Stimulated activated CD8-positive, alpha-beta memory T cell treated with anti-CD3 and anti-CD28 coated beads, Interleukin-2, amount 100 ng/mL, for 48 hours (primary cell): ENCODE data around the gene MEX3D.

Source experiments
- DNase-seq, 2 donors: peaks; one replicate each; pipeline ENCODE4 v3.0.0-alpha.2; 2020; ENCODE audit warnings: low read depth in 2 of 2

Gene MEX3D

GRCh38 chr19:1593501-1593772 is 25.3 kb upstream of the MEX3D start:
- DNase-seq, result no peak

GRCh38 chr19:1592755-1593500 is 24.8 kb upstream of the MEX3D start, which contains the start of gene MBD3:
TSS of gene MBD3 (minus strand) at chr19:1592865. CDS start at chr19:1592631, 234 bp downstream.
- peak; percentile 81 to 85 for DNase-seq

DNA sequence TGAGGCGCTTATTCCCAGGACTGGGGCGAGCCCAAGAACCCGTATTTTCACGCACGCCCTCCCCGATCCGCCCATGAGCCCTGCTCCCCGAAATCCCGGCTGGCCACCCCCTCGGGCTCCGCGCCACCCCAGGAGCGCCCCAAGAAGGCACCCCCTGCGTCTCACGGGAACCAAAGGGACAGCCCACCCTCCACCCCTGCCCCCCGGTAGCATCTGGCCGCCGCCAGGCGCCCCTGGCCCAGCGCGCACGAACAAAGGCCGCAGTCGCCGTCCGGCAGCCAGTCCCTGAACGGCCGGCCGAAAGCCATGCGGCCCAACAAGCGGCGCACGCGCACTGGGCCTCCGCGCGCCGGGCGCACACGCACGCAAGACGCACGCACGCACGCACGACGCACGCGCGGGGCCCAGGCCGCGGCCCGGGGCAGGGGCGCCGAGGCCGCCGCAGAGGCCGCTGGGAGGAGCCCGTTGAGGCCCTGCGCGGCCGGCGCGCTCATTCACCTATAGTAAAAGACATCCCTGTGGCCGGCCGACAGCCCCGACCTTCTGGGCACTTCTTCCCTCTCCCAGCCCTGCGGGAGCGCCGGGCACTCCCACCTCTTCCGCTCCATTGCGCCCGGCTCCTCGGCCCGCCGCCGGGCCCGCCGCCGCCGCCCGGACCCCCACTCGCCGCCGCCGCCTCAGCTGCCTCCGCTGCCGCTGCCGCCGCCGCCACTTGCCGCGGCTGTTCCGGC is 24.1 kb upstream of the MEX3D start:
- peak; percentile 76 to 80 for DNase-seq

DNA sequence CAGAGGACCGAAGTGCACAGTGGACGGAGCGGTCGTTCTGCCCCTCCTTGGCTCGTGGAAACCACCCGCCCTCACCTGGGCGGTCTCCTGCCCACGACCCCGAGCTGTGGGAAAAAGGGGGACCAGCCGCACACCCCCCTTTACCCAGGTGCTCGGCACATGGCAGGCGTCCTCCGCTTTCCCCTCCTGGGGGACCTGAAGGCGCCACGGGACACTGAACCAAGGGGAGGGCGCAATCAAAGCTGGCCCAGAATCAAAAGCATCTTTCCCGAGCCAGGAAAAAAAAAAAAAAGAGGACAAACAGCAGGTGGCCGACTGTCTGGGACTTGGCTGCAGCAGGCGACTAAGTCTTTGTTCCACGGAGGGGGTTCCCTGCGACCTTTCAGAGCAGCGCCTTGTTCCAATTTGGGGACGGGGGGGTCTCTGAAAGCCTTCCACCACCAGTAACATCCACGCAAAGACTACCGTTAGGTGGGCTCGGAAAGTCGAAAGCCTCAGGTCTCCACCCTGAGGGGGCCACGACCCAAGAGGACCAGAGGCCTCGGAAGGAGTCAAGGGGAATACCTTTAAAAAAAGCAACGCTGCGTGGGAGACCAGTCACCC is 23.4 kb upstream of the MEX3D start:
- DNase-seq, result no peak

- DNase-seq, result no peak
These were observed 22.7 kb upstream of the MEX3D start for GRCh38 chr19:1590641-1591397.

- no peak for DNase-seq
These were observed 19.7 kb upstream of the MEX3D start for GRCh38 chr19:1587872-1588271.

- no peak for DNase-seq
These were observed 17.1 kb upstream of the MEX3D start for GRCh38 chr19:1585243-1585580.

DNA sequence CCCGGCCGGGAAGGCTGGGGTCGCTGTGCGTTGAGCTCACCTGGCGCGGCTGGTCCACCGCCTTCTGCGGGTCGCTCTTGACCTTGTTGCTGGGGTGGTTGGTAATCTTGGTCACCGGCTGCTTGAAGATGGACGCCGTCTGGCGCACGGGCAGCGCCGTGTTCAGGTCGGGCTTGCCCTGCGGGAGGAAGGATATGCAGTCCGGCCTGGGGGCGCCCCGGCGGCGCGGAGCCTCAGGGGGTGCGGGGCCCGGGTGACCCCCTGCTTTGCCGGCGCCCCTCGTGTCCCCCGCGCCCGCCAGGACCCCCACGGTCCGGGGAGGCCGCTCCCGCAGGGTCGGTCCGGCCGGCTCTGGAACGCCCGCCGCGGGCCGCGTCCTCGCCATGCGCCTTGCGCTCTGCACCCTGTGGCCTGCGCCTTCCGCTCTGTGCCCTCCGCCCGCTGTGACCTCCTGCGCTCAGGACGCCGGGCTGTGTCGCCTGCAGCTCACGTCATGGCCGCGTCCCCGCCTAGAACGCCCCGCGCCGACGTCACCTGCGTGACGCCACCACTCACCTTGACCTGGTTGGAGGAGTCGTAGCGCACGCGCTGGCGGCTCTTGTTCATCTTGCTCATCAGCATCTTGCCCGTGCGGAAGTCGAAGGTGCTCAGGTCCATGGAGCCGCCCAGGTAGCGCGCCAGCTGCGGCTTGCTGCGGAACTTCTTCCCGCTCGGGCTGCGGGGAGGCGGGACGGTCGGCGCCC is 16.5 kb upstream of the MEX3D start:
- DNase-seq, result no peak

- DNase-seq, result no peak
These were observed 14.1 kb upstream of the MEX3D start for GRCh38 chr19:1582201-1582600.

GRCh38 chr19:1580957-1581356 is 12.8 kb upstream of the MEX3D start:
- DNase-seq, result no peak

DNA sequence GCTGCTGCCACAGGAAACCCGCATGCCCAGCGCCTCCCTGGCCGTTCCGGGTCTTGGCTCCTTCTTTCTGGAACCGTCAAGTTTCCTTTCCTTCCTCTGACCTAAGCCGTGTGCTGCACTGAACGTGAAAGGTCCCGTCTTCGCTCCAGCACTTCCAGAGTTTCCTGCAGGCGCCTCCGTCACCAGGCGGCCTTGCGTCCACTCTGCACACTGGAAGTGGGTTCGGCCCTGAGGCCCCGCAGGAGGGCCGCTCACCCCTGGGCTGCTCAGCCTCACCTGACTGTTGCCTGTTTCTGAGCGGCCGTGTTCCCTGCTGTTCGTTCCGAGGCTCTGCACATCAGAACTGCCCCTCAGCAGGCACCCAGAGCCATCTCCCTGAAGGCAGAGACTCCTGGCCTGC is 12.3 kb upstream of the MEX3D start:
- no peak for DNase-seq

- no peak for DNase-seq
These were observed 11.1 kb upstream of the MEX3D start for GRCh38 chr19:1579222-1579621.

GRCh38 chr19:1577929-1578618 is 9.9 kb upstream of the MEX3D start:
- no peak for DNase-seq

DNA sequence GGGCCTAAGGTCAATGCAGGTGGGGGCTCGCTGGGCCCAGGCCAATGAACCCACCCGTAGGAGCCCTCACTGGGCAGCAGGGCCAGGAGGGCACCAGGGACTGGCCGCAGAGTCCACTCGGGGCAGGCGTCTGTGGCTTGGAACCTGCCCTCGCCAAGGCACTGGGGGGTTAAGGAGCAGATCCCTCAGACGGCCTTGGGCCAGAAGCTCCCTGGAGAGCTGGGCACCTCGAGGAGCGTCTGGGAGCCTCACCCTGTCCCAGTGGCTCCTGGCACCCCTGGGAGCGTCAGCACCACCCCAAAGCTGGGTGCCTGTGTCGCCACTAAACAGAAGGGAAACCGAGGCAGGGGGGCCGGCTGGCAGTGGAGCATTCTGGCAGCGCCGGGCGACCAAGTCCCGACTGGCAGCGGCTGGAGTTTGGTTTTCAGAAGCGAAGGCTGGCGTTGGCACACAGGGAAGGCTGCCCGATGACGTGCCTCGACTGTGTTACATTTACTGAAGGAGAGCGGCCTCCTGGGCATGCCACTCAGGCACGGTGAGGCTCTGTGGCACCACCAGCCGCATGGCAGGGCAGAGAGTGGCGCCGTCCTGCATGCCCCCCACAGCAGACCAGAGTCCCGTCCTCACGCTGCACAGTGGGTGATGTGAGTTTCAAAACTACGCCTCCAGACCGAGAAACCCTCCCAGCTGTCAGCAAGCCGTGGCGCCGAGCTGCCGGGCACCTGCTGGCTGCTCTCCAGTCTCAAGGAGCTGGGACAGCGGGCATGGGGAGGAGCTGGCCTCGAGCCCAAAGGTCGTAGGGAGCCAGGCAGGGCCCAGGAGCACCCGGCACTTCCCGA is 9.2 kb upstream of the MEX3D start:
- DNase-seq, result no peak

DNA sequence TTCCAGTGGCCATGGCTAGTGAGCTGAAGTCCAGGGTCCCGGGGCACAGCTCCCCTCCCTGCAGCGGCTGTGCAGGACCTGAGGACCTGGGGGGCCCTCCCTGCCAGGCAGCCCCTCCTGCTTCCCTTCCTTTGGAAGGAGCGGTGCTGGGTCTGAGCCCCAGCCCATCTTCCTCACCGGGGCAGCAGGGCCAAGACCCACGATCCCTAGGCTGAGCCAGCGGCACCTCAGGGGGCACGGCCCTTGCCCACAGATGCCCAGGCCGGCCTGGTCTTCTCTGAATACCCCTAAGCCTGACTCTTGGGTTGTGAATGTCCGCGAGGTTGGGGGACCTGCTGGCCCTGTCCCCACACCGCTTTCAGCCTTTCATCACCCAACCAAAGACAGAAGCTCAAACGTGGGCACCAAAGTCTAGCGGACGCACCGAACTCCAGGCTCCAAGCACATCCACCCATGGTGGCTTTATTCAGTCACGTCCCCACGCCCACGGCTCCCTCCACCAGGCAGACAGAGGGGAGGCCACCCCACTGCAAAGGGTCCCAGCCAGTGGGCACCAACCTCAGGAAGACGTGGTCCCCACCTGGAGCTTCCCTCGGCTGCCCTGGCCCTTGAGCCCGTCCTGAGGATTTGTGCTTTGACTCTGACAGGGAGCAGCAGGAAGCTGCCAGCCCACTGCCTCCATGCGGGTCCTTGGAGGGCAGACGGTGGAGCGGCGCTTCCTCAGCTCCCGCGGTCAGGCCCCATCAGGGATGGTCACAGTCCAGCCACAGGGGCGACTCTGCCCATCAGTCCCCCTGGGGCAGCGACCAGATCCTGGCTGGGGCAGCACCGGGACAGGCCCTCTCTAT is 8.3 kb upstream of the MEX3D start:
- DNase-seq, result no peak

DNA sequence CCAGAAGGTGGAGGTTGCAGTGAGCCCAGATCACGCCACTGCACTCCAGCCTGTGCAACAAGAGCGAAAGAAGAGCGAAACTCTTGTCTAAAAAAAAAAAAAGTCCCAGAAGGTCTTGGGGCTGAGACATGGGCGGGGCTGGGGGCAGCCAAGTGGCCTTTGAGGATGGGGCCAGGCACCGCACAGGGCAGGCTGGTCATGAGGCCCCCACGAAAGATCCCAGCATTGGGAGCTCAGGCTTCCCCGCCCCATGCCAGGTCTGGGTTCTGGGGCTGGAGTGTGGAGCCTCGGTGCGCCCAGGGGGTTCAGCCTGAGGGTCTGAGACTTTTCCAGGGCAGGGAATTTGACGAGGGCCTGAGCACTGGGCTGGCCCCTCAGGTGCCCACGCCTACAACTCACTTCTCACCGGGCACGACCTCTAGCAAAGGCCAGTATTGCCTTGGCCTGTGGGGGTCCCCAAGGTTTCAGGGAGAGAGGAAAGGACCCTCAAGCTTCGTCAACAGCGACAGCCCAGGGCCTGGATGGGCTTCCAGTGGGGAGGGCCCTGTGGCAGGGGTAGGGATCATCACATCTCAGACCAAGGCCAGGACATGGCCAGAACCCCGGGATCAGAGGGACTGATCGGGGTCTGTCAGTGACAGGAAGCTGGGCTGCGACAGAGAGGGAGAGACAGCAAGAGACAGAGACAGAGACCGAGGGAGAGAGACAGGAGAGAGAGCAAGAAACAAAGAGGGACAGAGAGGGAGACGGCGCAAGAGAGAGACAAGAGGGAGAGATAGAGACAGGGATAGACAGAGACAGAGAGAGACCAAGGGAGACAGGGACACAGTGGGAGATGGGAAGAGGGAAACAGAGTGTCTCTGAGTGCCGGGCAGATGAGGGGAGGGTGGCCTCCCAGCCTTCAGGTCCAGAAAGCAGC is 7.5 kb upstream of the MEX3D start:
- no peak for DNase-seq

GRCh38 chr19:1574354-1575136 is 6.4 kb upstream of the MEX3D start:
- DNase-seq, result no peak
